Lower lobe of right lung (tissue), 2 donors: ENCODE measurements around the gene CLEC14A. TPM values are rescaled to one million over a fixed set of nuclear protein-coding genes. Genes with fewer than 3 reads are reported as not detected.

Experiments used
- ATAC-seq, 2 donors: fragments of 200-7000 bp; cut with Tn5 transposase; one replicate each; pipeline ENCODE4 v1.9.1; 2020 to 2022; ENCODE audit warnings: mild to moderate bottlenecking in 2 of 2, moderate library complexity in 2 of 2
- DNase-seq: peaks from one replicate; pipeline ENCODE4 v3.0.0-alpha.2; 2020
- H3K27ac ChIP-seq: fragments of 200-600 bp; one replicate; pipeline ENCODE4 v1.8.0; 2022
- H3K27me3 ChIP-seq: fragments of 200-600 bp; one replicate; pipeline ENCODE4 v1.8.0; 2022; ENCODE audit warnings: low read depth
- H3K36me3 ChIP-seq: fragments of 200-600 bp; one replicate; pipeline ENCODE4 v1.8.0; 2022; ENCODE audit warnings: mild to moderate bottlenecking
- H3K4me1 ChIP-seq: fragments of 200-600 bp; one replicate; pipeline ENCODE4 v1.8.0; 2022
- H3K4me3 ChIP-seq: fragments of 200-600 bp; one replicate; pipeline ENCODE4 v1.8.0; 2022; ENCODE audit warnings: mild to moderate bottlenecking
- H3K9me3 ChIP-seq: fragments of 200-600 bp; one replicate; pipeline ENCODE4 v1.8.0; 2022
- intact Hi-C: fragments of 100-400 bp; cut with DNase I; formaldehyde crosslinking; loops from one replicate; pipeline ENCODE4 v1.11.0; 2022
- total RNA-seq: library from RNA; stranded (reverse); fragmentation: NEBNext Ultra II Directional; extraction: Animal tissue kit (Norgen Biotek cat#: 25700); gene quantifications from one replicate; pipeline ENCODE4 v1.2.1, GENCODE V29; 2021
- TF ChIP-seq, protein P1 (sequence below): fragments of 200-600 bp; IDR thresholded peaks from one replicate; pipeline ENCODE4 v1.8.0; 2022; ENCODE audit warnings: antibody characterized with exemption, mild to moderate bottlenecking
- donor health status: DM: no; HTN: yes; CAD: no; lungs with severe emphysema.

Gene CLEC14A
- total RNA-seq, 1 donor from 2014 or later: 57.0 TPM

DNA sequence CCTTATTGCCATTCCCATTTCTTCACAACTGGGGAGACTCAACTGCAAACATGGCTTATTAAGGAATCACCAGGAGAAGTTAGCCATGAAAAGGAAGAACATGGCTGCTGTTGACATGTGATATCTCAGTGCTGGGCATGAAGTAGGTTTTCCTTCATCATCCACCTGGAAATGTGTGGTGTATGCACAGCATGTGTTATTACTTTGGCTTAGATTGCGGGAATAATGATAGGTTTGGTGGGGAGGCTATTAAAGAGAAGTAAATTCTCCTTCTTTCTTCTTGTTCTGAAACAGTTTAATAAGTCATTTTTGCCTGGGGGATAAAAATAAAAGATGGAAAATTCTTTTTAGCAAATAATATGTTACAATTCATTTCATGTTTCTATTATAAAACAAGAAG, 23.7 kb upstream of the CLEC14A start:
- ATAC-seq (no peak), DNase-seq (no peak)
- Histone ChIP-seq H3K4me1 (no peaks in the 10 kb centered on the region), H3K27me3 (no peaks in the 10 kb centered on the region), H3K27ac (no peak overlapping the region), H3K9me3 (no peaks in the 10 kb centered on the region), H3K36me3 (no peaks in the 10 kb centered on the region), H3K4me3 (no peak overlapping the region)
- intact Hi-C loops: no loop called here
- TF ChIP-seq, protein P1, sequence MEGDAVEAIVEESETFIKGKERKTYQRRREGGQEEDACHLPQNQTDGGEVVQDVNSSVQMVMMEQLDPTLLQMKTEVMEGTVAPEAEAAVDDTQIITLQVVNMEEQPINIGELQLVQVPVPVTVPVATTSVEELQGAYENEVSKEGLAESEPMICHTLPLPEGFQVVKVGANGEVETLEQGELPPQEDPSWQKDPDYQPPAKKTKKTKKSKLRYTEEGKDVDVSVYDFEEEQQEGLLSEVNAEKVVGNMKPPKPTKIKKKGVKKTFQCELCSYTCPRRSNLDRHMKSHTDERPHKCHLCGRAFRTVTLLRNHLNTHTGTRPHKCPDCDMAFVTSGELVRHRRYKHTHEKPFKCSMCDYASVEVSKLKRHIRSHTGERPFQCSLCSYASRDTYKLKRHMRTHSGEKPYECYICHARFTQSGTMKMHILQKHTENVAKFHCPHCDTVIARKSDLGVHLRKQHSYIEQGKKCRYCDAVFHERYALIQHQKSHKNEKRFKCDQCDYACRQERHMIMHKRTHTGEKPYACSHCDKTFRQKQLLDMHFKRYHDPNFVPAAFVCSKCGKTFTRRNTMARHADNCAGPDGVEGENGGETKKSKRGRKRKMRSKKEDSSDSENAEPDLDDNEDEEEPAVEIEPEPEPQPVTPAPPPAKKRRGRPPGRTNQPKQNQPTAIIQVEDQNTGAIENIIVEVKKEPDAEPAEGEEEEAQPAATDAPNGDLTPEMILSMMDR: no peak

DNA sequence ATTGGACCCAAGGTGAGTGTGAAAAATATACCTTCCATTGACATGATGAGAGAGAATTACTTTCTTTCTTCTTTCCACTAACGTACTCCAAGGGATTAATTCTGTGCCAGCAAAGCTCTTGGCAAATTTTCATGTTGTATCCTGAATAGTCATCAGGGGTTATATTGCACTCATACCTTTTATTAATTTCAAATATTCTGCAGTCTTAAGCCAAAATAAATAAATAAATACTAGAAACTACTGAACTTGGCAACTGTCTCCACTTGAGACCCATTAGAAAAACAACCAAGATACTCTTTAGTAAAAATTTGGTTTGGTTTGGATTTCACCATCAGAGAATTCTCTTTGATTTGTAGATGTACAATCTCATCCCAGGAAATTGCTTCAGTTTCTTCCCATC, 22.1 kb upstream of the CLEC14A start:
- Histone ChIP-seq H3K4me3 (no peak overlapping the region), H3K27me3 (no peaks in the 10 kb centered on the region), H3K36me3 (no peaks in the 10 kb centered on the region), H3K27ac (no peak overlapping the region), H3K9me3 (no peaks in the 10 kb centered on the region), H3K4me1 (no peaks in the 10 kb centered on the region)
- TF ChIP-seq, protein P1: no peak
- DNase-seq (no peak), ATAC-seq (no peak)
- intact Hi-C loops: no loop called here

DNA sequence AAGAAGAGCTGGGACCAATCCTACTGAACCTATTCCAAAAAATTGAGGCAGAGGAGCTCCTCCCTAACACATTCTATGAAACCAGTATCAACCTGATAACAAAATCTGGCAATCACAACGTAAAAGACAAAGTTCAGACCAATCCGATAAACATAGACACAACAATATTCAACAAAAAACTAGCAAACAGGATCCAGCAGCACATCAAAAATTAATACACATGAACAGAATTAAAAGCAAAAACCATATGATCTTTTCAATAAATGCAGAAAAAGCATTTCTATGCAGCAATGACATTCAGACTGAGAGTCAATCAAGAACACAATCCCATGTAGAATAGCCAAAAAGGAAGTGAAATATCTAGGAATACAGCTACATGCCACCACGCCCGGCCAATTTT, 7.0 kb upstream of the CLEC14A start:
- Histone ChIP-seq H3K4me3 (no peak overlapping the region), H3K36me3 (no peaks in the 10 kb centered on the region), H3K9me3 (peaks cover 11% of the 10 kb centered on the region), H3K27me3 (no peaks in the 10 kb centered on the region), H3K4me1 (no peaks in the 10 kb centered on the region), H3K27ac (no peak overlapping the region)
- ATAC-seq: no peak
- intact Hi-C loops: no loop called here
- DNase-seq: no peak
- TF ChIP-seq, protein P1: no peak

DNA sequence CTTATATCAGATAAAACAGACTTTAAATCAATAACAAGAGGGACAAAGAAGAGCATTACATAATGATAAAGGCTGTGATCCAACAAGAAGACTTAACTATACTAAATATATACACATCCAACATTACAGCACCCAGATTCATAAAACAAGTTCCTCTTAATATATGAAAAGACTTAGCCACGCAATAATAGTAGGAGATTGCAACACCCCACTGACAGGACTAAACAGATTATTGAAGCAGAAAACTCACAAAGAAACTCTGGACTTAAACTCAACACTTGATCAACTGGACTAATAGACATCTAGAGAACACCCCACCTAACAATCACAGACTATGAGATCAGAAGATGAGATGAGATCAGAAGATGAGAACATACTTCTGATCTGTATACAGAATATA, 5.7 kb upstream of the CLEC14A start:
- intact Hi-C loops: no loop called here
- DNase-seq (no peak), ATAC-seq (no peak)
- Histone ChIP-seq H3K36me3 (no peaks in the 10 kb centered on the region), H3K4me3 (no peak overlapping the region), H3K4me1 (no peaks in the 10 kb centered on the region), H3K9me3 (peaks cover 11% of the 10 kb centered on the region), H3K27me3 (no peaks in the 10 kb centered on the region), H3K27ac (no peak overlapping the region)
- TF ChIP-seq, protein P1: no peak

DNA sequence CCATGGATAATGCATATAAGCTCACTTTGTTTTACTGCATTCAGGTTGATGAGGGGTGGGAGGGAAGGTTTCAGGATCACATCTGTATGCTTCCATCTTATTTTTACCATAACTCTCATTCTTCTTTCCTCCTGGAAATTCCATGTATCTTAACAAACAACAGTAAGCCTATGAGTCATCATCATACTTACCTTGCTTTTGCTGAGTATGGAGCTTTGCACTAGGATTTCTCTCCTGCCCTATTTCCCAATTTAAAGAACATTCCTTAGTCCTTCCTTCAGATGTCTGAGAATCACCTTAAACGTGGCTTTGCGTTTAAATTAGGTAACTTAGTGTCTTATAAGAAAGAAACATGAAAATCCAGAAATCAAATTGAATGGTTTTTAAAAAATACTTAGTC, 1.6 kb upstream of the CLEC14A start:
- Histone ChIP-seq H3K4me1 (no peaks in the 10 kb centered on the region), H3K36me3 (no peaks in the 10 kb centered on the region), H3K4me3 (no peak overlapping the region), H3K27ac (peak overlapping the region; percentile 89), H3K27me3 (peaks cover 12% of the 10 kb centered on the region), H3K9me3 (peaks cover 7% of the 10 kb centered on the region)
- ATAC-seq: no peak
- intact Hi-C loops: no loop called here
- TF ChIP-seq, protein P1: no peak
- no peak for DNase-seq

DNA sequence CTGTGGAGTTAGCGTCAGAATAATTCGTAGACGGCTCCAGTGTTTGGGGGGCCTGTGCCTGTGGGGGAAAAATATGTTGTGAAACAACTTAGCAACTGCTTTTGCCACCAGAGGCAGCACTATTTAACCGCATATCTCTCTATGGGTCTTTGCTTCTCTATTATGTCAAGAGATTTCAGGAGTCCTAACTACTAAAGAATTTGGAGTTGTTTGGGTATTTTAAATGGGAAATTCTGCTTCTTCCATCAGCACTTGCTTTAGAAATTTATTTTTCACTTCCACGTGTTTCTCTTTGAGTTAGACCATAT, 594 bp upstream of the CLEC14A start:
- H3K9me3 ChIP-seq: no peaks in the 10 kb centered on the region
- peaks cover 12% of the 10 kb centered on the region for H3K27me3 ChIP-seq
- no peaks in the 10 kb centered on the region for H3K36me3 ChIP-seq
- TF ChIP-seq, protein P1: peak; percentile 27
- ATAC-seq: no peak
- intact Hi-C loops: no loop called here
- peak overlapping the region; percentile 89 for H3K27ac ChIP-seq
- H3K4me3 ChIP-seq: no peak overlapping the region
- H3K4me1 ChIP-seq: no peaks in the 10 kb centered on the region
- DNase-seq: no peak
